ENCODE data around the gene PPP6R3. TPM values are rescaled to one million over a fixed set of nuclear protein-coding genes. Genes with fewer than 3 reads are reported as not detected.

Gene PPP6R3
- polyA plus RNA-seq, 1 donor from 2014 or later: 111 TPM

GRCh38 chr11:68528630-68529029, 68.1 kb downstream of the PPP6R3 start:
- TF ChIP-seq, protein P1, sequence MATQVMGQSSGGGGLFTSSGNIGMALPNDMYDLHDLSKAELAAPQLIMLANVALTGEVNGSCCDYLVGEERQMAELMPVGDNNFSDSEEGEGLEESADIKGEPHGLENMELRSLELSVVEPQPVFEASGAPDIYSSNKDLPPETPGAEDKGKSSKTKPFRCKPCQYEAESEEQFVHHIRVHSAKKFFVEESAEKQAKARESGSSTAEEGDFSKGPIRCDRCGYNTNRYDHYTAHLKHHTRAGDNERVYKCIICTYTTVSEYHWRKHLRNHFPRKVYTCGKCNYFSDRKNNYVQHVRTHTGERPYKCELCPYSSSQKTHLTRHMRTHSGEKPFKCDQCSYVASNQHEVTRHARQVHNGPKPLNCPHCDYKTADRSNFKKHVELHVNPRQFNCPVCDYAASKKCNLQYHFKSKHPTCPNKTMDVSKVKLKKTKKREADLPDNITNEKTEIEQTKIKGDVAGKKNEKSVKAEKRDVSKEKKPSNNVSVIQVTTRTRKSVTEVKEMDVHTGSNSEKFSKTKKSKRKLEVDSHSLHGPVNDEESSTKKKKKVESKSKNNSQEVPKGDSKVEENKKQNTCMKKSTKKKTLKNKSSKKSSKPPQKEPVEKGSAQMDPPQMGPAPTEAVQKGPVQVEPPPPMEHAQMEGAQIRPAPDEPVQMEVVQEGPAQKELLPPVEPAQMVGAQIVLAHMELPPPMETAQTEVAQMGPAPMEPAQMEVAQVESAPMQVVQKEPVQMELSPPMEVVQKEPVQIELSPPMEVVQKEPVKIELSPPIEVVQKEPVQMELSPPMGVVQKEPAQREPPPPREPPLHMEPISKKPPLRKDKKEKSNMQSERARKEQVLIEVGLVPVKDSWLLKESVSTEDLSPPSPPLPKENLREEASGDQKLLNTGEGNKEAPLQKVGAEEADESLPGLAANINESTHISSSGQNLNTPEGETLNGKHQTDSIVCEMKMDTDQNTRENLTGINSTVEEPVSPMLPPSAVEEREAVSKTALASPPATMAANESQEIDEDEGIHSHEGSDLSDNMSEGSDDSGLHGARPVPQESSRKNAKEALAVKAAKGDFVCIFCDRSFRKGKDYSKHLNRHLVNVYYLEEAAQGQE (IDR thresholded peaks at IDR 0.05; ENCODE audit: borderline replicate concordance): no peak
- TF ChIP-seq TAF1 (IDR thresholded peaks at IDR 0.05; ENCODE audit: low read depth): no peak
- no peak for TF ChIP-seq RAD21 (conservative IDR thresholded peaks at IDR 0.05)
- no peak for TF ChIP-seq EZH2 (IDR thresholded peaks at IDR 0.05; ENCODE audit: borderline replicate concordance, insufficient read depth, low read length, poor library complexity, severe bottlenecking)
- TF ChIP-seq SMC3 (conservative IDR thresholded peaks at IDR 0.05; ENCODE audit: poor library complexity): no peak
- no peak for TF ChIP-seq CTCF (IDR thresholded peaks at IDR 0.05; ENCODE audit: poor library complexity, severe bottlenecking)
- no peak for TF ChIP-seq EP300 (conservative IDR thresholded peaks at IDR 0.05; ENCODE audit: poor library complexity, severe bottlenecking)
- TF ChIP-seq MXI1 (conservative IDR thresholded peaks at IDR 0.05; ENCODE audit: poor library complexity, severe bottlenecking): no peak
- no peak for TF ChIP-seq POLR2AphosphoS5 (IDR thresholded peaks at IDR 0.05)
- no peaks in the 10 kb centered on the region for H3K9me2 ChIP-seq (ENCODE audit: insufficient read depth, low read length)

DNA sequence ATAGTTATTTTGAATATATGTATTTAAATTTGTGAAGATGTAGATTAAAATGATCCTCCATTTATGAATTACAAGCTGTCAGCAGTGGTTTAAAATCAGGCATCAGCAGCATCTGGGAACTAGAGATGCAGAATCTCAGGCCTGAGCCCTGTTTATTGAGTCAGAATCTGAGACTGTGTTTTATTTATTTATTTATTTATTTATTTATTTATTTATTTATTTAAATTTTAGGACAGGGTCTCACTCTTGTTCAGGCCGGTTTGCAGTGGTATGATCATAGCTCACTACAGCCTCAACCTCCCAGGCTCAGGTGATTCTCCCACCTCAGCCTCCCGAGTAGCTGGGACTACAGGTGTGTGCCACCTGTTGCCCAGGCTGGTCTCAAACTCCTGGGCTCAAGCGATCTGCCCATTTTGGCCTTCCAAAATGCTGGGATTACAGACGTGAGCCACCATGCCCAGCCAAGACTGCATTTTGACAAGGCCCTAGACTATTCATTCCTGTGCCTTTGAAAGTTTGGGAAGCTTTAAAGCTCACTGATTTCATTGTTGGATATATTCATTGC, 70.7 kb downstream of the PPP6R3 start:
- Histone ChIP-seq H3K9me2 (ENCODE audit: insufficient read depth, low read length) (no peaks in the 10 kb centered on the region), H4K20me1 (ENCODE audit: insufficient read depth) (no peaks in the 10 kb centered on the region), H3K36me3 (ENCODE audit: insufficient read depth, low read length) (no peaks in the 10 kb centered on the region), H3K27me3 (ENCODE audit: insufficient read depth, low read depth, low read length) (no peaks in the 10 kb centered on the region), H3K9me3 (ENCODE audit: low read length) (no peaks in the 10 kb centered on the region), H3F3A (ENCODE audit: insufficient read depth, low read length, poor library complexity, severe bottlenecking) (no peaks in the 10 kb centered on the region), H3K27ac (ENCODE audit: low read length) (no peak overlapping the region), H3K4me3 (ENCODE audit: low read length) (no peak overlapping the region), H3K9ac (ENCODE audit: low read length) (no peak overlapping the region), H3K79me2 (replicated peaks; ENCODE audit: insufficient read depth, low read length) (peaks cover 28% of the 10 kb centered on the region), H3K4me2 (ENCODE audit: low read length) (no peak overlapping the region), H2AFZ (ENCODE audit: low read depth, low read length) (no peak overlapping the region)
- TF ChIP-seq, protein P1 (IDR thresholded peaks at IDR 0.05; ENCODE audit: borderline replicate concordance): no peak
- no peak for TF ChIP-seq TAF1 (IDR thresholded peaks at IDR 0.05; ENCODE audit: low read depth)
- TF ChIP-seq MXI1 (conservative IDR thresholded peaks at IDR 0.05; ENCODE audit: poor library complexity, severe bottlenecking): no peak
- no peak for TF ChIP-seq CTCF (IDR thresholded peaks at IDR 0.05; ENCODE audit: poor library complexity, severe bottlenecking)
- no peak for TF ChIP-seq EP300 (conservative IDR thresholded peaks at IDR 0.05; ENCODE audit: poor library complexity, severe bottlenecking)
- TF ChIP-seq EZH2 (IDR thresholded peaks at IDR 0.05; ENCODE audit: borderline replicate concordance, insufficient read depth, low read length, poor library complexity, severe bottlenecking): no peak
- no peak for TF ChIP-seq SMC3 (conservative IDR thresholded peaks at IDR 0.05; ENCODE audit: poor library complexity)
- no peak for TF ChIP-seq RAD21 (conservative IDR thresholded peaks at IDR 0.05)
- no peak for TF ChIP-seq POLR2AphosphoS5 (IDR thresholded peaks at IDR 0.05)

More at GRCh38 chr11:68528630-68529029, 68.1 kb downstream of the PPP6R3 start:
- Histone ChIP-seq H3K4me3 (ENCODE audit: low read length) (no peak overlapping the region), H3K4me2 (ENCODE audit: low read length) (no peak overlapping the region), H3K27me3 (ENCODE audit: insufficient read depth, low read depth, low read length) (no peaks in the 10 kb centered on the region), H3K36me3 (ENCODE audit: insufficient read depth, low read length) (peaks cover 6% of the 10 kb centered on the region), H3K27ac (ENCODE audit: low read length) (no peak overlapping the region), H3K9ac (ENCODE audit: low read length) (no peak overlapping the region), H3K9me3 (ENCODE audit: low read length) (no peaks in the 10 kb centered on the region), H3F3A (ENCODE audit: insufficient read depth, low read length, poor library complexity, severe bottlenecking) (no peaks in the 10 kb centered on the region), H3K79me2 (replicated peaks; ENCODE audit: insufficient read depth, low read length) (peaks cover 23% of the 10 kb centered on the region), H4K20me1 (ENCODE audit: insufficient read depth) (no peaks in the 10 kb centered on the region), H2AFZ (ENCODE audit: low read depth, low read length) (no peak overlapping the region)

All from neural cell (in vitro differentiated cells).